GM04504 (cell line): ENCODE results near the gene IGHMBP2.

Experiments used
- DNase-seq: peaks from one replicate; pipeline ENCODE4 v3.0.0-alpha.2; 2012; ENCODE audit warnings: low read depth

Gene IGHMBP2

GRCh38 chr11:68890490-68891231 lies 13.0 kb upstream of the IGHMBP2 start:
- DNase-seq = peak; percentile 72

GRCh38 chr11:68891351-68891948 lies 12.2 kb upstream of the IGHMBP2 start:
- DNase-seq = no peak

GRCh38 chr11:68892576-68892975 lies 11.1 kb upstream of the IGHMBP2 start:
- DNase-seq = no peak

DNA sequence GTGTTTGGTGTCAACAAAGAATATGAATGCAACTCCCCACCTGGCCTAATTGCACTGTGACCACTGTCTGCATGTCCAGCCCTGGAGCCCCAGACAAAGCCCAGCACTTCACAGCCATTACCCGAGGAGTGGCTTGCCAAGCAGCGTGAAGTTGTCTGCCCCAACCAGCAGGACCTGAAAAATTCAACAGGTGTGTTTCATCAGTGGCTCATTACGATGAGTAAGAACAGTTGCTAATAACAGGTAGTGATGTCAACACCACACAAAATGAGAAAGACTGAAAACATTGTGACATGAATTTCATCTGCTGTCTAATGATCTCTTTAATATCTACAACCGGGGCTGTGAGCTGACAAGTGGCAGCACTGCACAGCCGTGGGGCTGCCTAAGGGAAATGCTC lies 10.4 kb upstream of the IGHMBP2 start:
- no peak for DNase-seq

DNA sequence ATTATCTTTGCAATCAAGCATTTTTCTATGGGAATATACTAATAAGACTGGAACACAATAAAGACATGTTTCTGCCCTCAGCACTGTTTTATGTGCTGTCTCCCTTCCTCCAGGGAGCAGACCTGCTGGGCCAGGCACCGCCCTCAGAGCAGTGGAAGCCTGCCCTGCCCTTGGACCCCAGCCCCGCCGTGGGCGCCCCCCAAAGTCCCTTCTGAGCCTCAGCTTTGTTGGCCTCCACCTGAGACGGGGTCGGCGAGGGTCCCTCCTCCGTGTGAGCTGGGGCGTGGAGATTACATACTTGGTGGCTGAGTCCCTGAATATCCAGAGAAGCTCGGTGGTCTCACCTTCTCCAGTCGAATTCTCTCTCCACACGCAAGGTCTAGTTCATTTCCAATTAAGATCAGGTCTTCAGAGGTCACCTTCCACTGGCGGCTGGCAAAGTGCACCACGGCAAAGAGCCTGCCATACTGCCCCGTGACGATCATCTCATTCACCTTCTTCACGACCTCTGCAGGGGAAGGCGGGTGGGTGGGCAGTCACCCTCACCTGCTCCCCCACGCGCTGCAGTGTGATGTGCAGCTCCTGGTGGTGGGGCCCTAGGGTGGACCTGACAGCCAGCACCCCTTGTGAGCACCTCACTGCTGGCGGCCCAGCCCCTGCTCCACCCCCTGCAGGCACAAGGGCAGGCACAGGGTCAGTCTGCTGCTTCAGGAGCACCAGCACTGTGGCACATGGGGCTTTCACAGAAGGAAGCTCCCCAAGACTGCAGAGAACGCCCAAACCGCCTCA lies 7.3 kb upstream of the IGHMBP2 start:
- no peak for DNase-seq

GRCh38 chr11:68897441-68897840 lies 6.2 kb upstream of the IGHMBP2 start:
- DNase-seq = no peak

DNA sequence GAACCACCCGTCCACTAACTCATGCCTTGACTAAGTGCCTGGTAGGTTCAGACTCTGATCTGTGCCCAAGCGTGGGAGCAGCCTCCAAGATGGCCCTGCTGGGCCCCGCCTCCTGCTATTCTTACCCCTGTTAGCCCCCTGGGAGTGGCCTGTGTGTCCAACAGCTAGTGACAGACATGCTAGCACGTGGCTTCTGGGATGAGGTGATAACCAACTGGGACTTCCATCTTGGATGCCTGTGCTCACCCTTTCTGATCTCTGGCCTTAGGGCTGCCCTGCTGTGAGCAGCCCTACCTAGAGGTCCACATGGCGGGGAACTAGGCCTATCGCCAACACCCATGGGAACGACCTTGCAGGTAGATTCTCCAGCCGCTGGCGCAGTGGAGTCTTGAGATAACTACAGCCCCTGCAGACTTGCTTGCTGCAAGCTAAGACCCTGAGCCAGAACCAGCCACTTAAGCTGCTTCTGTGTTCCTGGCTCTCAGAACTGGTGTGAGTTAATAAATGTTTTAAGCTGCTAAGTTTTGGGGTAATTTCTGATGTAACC lies 2.8 kb upstream of the IGHMBP2 start:
- no peak for DNase-seq

- no peak for DNase-seq
Measured at GRCh38 chr11:68904248-68904847, 657 bp downstream of the IGHMBP2 start.

- DNase-seq = no peak
Measured at GRCh38 chr11:68905421-68906360, 2.0 kb downstream of the IGHMBP2 start.

DNA sequence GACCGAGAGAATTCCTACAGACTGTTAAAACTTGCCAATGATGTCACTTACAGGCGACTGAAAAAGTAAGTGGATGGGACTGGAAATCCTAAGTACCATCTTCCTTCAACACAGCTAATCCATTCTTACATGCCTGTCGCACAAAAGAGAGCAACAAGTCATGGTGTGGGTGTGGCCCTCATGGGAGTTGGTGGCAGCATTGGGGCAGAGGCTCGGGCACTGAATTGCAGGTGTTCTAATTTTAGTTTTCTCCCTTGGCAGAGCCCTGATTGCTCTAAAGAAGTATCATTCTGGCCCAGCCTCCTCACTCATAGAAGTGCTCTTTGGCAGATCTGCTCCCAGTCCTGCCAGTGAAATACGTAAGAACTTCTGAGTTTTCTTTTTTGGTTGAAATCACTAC lies 4.6 kb downstream of the IGHMBP2 start:
- DNase-seq = no peak

DNA sequence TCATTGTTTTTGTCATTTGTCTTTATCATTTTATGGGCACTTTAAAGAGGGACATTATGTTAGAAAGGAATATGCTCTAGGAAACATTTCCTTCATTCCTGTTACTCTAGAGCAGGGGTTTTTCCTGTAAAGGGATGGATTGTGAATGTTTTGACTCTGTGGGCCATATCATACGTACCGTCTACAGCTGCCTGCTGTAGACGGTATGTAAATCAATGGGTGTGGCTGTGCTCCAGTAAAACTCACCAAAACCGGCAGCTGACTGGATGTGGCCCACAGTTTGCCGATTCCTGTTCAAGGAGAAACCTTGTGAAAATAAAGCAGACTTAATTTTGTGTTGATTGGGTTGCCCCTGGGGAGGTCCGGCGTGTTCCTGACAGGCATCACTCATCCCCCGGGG lies 7.3 kb downstream of the IGHMBP2 start:
- DNase-seq = no peak

- DNase-seq = no peak
Measured at GRCh38 chr11:68911731-68912130, 8.0 kb downstream of the IGHMBP2 start.

DNA sequence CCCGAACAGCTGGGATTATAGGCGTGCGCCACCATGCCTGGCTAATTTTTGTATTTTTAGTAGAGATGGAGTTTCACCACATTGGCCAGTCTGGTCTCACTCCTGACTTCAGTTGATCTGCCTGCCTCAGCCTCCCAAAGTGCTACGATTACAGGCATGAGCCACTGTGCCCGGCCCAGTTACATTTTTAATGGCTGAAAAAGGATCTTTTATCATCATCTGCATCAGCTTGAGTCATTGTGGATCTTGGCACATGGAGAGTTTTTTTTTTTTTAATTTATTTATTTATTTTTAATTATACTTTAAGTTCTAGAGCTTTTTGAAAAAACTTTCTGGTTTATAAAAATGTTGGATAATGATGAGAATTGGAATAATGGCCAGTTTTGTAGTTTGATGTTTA lies 8.6 kb downstream of the IGHMBP2 start:
- no peak for DNase-seq

GRCh38 chr11:68913188-68913587 lies 9.5 kb downstream of the IGHMBP2 start:
- no peak for DNase-seq

GRCh38 chr11:68914761-68915160 lies 11.1 kb downstream of the IGHMBP2 start:
- no peak for DNase-seq

DNA sequence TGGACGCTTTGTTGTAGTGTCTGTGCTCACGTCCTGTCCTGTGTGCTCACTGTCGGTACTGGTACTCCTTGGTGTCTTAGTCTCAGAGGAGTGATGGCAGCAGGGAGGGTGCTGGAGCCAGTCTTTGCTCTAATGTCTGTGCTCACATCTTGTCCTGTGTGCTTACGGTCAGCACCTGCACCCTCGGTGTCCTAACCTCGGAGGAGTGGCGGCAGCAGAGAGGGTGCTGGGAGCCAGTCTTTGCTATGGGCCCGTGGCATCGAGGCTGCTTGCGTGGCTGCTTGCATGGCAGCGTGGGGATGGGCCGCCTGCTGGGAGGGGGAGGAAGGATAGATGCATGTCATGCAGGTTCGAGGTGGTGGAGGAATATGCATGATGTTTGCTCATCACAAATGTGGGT lies 12.7 kb downstream of the IGHMBP2 start:
- DNase-seq = no peak

GRCh38 chr11:68923614-68924013 lies 19.9 kb downstream of the IGHMBP2 start:
- no peak for DNase-seq

- no peak for DNase-seq
Measured at GRCh38 chr11:68924073-68924925, 20.6 kb downstream of the IGHMBP2 start.

GRCh38 chr11:68925611-68926010 lies 21.9 kb downstream of the IGHMBP2 start:
- no peak for DNase-seq
